Lung (tissue), 12 donors: ENCODE data around the gene NOTCH1. TPM values are rescaled to one million over a fixed set of nuclear protein-coding genes. Genes with fewer than 3 reads are reported as not detected.

ENCODE experiments used
- ATAC-seq: fragments of 200-7000 bp; cut with Tn5 transposase; one replicate; pipeline ENCODE4 v1.9.1; 2020; ENCODE audit warnings: moderate number of reproducible peaks; ENCODE audit not compliant: insufficient read depth, low FRiP score
- DNase-seq, 3 donors: peaks; one replicate each; pipeline ENCODE4 v3.0.0-alpha.2; 2013 to 2017
- H3K27ac ChIP-seq, 2 donors: one replicate each; pipeline ENCODE4 v1.5.1; 2013; ENCODE audit warnings: mild to moderate bottlenecking in 2 of 2, moderate library complexity in 2 of 2, control low read depth in 1 of 2, inconsistent platforms in 1 of 2, low read depth in 1 of 2, low read length in 1 of 2
- H3K27me3 ChIP-seq, 3 donors: one replicate each; pipeline ENCODE4 v1.5.1; 2013; ENCODE audit warnings: low read length in 2 of 3; ENCODE audit not compliant: control insufficient read depth in 3 of 3, insufficient read depth in 3 of 3
- H3K36me3 ChIP-seq, 4 donors: one replicate each; pipeline ENCODE4 v1.5.1; 2013; ENCODE audit warnings: low read length in 4 of 4, mild to moderate bottlenecking in 1 of 4, moderate library complexity in 1 of 4; ENCODE audit not compliant: control insufficient read depth in 4 of 4, insufficient read depth in 4 of 4
- H3K4me1 ChIP-seq, 5 donors: one replicate each; pipeline ENCODE4 v1.5.1; 2013; ENCODE audit warnings: low read length in 5 of 5, mild to moderate bottlenecking in 2 of 5, moderate library complexity in 1 of 5; ENCODE audit not compliant: control insufficient read depth in 5 of 5, insufficient read depth in 5 of 5
- H3K4me3 ChIP-seq: one replicate; pipeline ENCODE4 v1.5.1; 2013; ENCODE audit warnings: mild to moderate bottlenecking, control low read depth, moderate library complexity
- H3K9ac ChIP-seq, 2 donors: one replicate each; pipeline ENCODE4 v1.5.1; 2013; ENCODE audit warnings: low read length in 2 of 2, control low read depth in 1 of 2; ENCODE audit not compliant: insufficient read depth in 1 of 2
- H3K9me3 ChIP-seq, 4 donors: one replicate each; pipeline ENCODE4 v1.5.1; 2013; ENCODE audit warnings: low read length in 3 of 4, mild to moderate bottlenecking in 1 of 4, moderate library complexity in 1 of 4; ENCODE audit not compliant: control insufficient read depth in 4 of 4, insufficient read depth in 3 of 4
- WGBS, 2 donors: extraction: QIAGEN DNeasy Blood & Tissue Kit; methylation state at CpG; one replicate each; pipeline ENCODE4 v1.1.7; 2013; 5-methylcytosine and 5-hydroxymethylcytosine counted together
- polyA plus RNA-seq, 2 donors: library from polyadenylated mRNA; stranded (reverse); fragments of 200-250 nt; gene quantifications; one replicate each; pipeline ENCODE4 v1.2.1, GENCODE V29; 2013
- total RNA-seq, 2 donors: library from RNA; depleted of rRNA in 1 of 2; stranded (reverse); fragments of >200 nt in 1 of 2; gene quantifications; one replicate each; pipeline ENCODE4 v1.2.1, GENCODE V29; 2014 to 2021
- TF ChIP-seq, protein P1 (sequence below): IDR thresholded peaks from 2 replicates; pipeline ENCODE4 v1.5.1; 2012; ENCODE audit warnings: mild to moderate bottlenecking; ENCODE audit errors: control extremely low read depth, extremely low read depth
- donor health status: control.
- donor health status: control.
- donor health status: Bipolar disorder and iron deficiency.
- donor health status: healthy.
- donor health status: DM: yes; HTN: yes; CAD: no.

The NOTCH1 gene
- total and polyA plus RNA-seq, 4 donors = 23.9 to 101 (median 44.5) TPM

DNA sequence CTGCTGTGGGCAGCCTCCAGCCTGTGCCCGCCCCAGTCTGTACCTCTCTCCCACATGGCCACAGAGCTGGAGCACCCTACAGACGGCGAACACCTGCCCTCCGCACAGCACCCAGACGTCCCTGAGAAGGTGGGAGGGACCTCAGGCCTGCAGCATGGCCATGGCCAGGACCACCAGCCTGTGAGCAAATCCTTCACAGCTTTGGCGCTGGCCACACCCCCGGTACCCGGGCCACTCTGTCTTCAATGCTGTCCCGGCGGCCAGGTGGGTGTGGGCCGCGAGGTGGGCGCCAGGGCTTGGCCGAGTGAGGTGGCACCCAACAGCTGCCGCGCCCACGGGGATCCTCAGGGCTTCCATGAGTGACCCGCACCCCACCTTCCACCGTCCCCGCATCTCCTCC lies 18.7 kb downstream of the NOTCH1 start:
- WGBS, 2 donors = 81 to 83% methylated on average over 20 of the region's 20 CpGs
- no peak for DNase-seq
- ATAC-seq = no peak

DNA sequence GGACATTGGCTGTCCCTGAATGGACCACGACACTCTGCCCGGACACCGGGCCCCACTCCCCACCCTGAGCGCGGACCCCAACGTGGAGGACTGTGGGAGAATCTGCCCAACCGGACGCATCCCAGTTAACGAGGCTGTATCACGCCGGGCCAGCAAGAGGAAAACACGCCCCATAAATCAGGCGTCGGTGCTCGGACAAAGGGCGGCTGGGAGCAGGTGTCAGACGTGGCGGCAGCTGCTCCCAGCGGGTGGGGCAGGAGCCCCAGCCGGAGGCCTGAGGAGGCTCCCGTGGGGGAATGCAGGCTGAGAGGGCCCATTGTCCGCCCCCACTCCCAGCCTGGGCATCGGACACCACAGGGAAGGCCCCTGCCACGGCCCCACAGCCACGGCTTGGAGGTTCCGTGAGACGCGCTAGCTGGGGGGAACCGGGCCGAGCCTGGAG lies 19.2 kb downstream of the NOTCH1 start:
- H3K36me3 ChIP-seq = peaks cover 0 to 29% (median 0%) of the 10 kb centered on the region in 4 donors
- DNase-seq = peak in 1 of 3 donors; percentile 35
- ATAC-seq = no peak
- H3K27ac ChIP-seq = peak overlapping the region in 1 of 2 donors; percentile 78
- WGBS, 2 donors = 62 to 74% methylated on average over 30 of the region's 30 CpGs
- no peaks in the 10 kb centered on the region for H3K27me3 ChIP-seq
- TF ChIP-seq, protein P1, sequence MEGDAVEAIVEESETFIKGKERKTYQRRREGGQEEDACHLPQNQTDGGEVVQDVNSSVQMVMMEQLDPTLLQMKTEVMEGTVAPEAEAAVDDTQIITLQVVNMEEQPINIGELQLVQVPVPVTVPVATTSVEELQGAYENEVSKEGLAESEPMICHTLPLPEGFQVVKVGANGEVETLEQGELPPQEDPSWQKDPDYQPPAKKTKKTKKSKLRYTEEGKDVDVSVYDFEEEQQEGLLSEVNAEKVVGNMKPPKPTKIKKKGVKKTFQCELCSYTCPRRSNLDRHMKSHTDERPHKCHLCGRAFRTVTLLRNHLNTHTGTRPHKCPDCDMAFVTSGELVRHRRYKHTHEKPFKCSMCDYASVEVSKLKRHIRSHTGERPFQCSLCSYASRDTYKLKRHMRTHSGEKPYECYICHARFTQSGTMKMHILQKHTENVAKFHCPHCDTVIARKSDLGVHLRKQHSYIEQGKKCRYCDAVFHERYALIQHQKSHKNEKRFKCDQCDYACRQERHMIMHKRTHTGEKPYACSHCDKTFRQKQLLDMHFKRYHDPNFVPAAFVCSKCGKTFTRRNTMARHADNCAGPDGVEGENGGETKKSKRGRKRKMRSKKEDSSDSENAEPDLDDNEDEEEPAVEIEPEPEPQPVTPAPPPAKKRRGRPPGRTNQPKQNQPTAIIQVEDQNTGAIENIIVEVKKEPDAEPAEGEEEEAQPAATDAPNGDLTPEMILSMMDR = no peak
- H3K4me1 ChIP-seq = peaks cover 0 to 68% (median 14%) of the 10 kb centered on the region in 5 donors
- H3K4me3 ChIP-seq = no peak overlapping the region
- H3K9me3 ChIP-seq = no peaks in the 10 kb centered on the region
- H3K9ac ChIP-seq = no peak overlapping the region

More for the DNA sequence above, 18.7 kb downstream of the NOTCH1 start:
- no peaks in the 10 kb centered on the region for H3K27me3 ChIP-seq
- TF ChIP-seq, protein P1 = no peak
- no peaks in the 10 kb centered on the region for H3K9me3 ChIP-seq
- H3K4me1 ChIP-seq = peaks cover 0 to 71% (median 14%) of the 10 kb centered on the region in 5 donors
- peaks cover 0 to 29% (median 0%) of the 10 kb centered on the region in 4 donors for H3K36me3 ChIP-seq
- H3K27ac ChIP-seq = peak overlapping the region in 1 of 2 donors; percentile 78
- H3K9ac ChIP-seq = no peak overlapping the region
- H3K4me3 ChIP-seq = no peak overlapping the region

DNA sequence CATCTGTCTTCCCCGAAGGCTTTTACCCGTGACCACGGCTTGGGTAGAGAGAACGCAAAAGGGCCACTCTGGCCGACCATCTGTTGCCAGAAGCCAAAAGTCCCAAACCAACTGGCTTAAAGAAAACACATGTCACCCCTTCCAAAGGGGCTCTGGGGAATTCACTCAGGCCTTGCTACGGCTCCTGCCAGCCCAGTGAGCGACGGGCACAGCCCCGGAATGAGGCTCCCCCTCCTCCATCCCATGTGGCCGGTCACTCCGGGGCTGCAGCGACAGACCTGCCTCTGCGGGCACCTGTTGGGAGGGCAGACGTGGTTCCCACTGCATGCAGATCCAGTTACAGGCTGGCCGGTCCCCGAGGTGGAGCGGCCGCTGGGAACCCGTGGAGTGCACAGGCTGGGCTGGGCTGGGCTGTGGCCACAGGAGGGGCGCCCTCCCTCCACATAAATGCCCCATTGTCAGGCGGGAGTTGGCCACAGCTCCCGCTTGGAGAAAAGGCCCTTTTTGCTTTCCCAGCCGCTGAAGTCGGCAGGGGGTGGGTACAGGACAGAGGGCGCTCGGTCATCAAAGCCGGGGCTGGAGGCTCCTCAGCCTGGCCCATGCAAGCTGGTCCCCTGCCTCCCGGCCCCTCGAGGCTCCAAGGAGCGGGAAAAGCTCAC lies 19.9 kb downstream of the NOTCH1 start:
- H3K36me3 ChIP-seq = peaks cover 0 to 28% (median 0%) of the 10 kb centered on the region in 4 donors
- no peak for ATAC-seq
- no peak overlapping the region for H3K9ac ChIP-seq
- peak overlapping the region in 1 of 2 donors; percentile 78 for H3K27ac ChIP-seq
- no peaks in the 10 kb centered on the region for H3K27me3 ChIP-seq
- TF ChIP-seq, protein P1 = no peak
- no peak overlapping the region for H3K4me3 ChIP-seq
- DNase-seq = peak in 2 of 3 donors; percentile 58 to 64
- no peaks in the 10 kb centered on the region for H3K9me3 ChIP-seq
- peaks cover 0 to 68% (median 18%) of the 10 kb centered on the region in 5 donors for H3K4me1 ChIP-seq
- WGBS, 2 donors = 52 to 67% methylated on average over 30 of the region's 30 CpGs
